ENCODE measurements around the gene RNF213.

The RNF213 gene

GRCh38 chr17:80431246-80432195, 170.9 kb downstream of the RNF213 start:
- TF ChIP-seq, protein P1, sequence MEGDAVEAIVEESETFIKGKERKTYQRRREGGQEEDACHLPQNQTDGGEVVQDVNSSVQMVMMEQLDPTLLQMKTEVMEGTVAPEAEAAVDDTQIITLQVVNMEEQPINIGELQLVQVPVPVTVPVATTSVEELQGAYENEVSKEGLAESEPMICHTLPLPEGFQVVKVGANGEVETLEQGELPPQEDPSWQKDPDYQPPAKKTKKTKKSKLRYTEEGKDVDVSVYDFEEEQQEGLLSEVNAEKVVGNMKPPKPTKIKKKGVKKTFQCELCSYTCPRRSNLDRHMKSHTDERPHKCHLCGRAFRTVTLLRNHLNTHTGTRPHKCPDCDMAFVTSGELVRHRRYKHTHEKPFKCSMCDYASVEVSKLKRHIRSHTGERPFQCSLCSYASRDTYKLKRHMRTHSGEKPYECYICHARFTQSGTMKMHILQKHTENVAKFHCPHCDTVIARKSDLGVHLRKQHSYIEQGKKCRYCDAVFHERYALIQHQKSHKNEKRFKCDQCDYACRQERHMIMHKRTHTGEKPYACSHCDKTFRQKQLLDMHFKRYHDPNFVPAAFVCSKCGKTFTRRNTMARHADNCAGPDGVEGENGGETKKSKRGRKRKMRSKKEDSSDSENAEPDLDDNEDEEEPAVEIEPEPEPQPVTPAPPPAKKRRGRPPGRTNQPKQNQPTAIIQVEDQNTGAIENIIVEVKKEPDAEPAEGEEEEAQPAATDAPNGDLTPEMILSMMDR (IDR thresholded peaks at IDR 0.05; ENCODE audit: insufficient read depth, low read length, poor library complexity, severe bottlenecking): no peak
- H3K27me3 ChIP-seq (replicated peaks; ENCODE audit: control insufficient read depth, insufficient read depth, low read length): no peaks in the 10 kb centered on the region
- H3K4me3 ChIP-seq (replicated peaks; ENCODE audit: low read depth, low read length): no peak overlapping the region
- no peaks in the 10 kb centered on the region for H3K36me3 ChIP-seq (ENCODE audit: control insufficient read depth, insufficient read depth, low read length)
- DNase-seq (ENCODE audit: extremely low read depth, insufficient read length): no peak

GRCh38 chr17:80432350-80432955, 171.8 kb downstream of the RNF213 start:
- no peak overlapping the region for H3K4me3 ChIP-seq (replicated peaks; ENCODE audit: low read depth, low read length)
- H3K27me3 ChIP-seq (replicated peaks; ENCODE audit: control insufficient read depth, insufficient read depth, low read length): peaks cover 2% of the 10 kb centered on the region; the same call in 1 of the 2 replicates

GRCh38 chr17:80432961-80433550, 172.4 kb downstream of the RNF213 start:
- no peak overlapping the region for H3K4me3 ChIP-seq (replicated peaks; ENCODE audit: low read depth, low read length)
- TF ChIP-seq, protein P1 (IDR thresholded peaks at IDR 0.05; ENCODE audit: insufficient read depth, low read length, poor library complexity, severe bottlenecking): no peak
- peaks cover 2% of the 10 kb centered on the region; the same call in 1 of the 2 replicates for H3K27me3 ChIP-seq (replicated peaks; ENCODE audit: control insufficient read depth, insufficient read depth, low read length)
- no peak for DNase-seq (ENCODE audit: extremely low read depth, insufficient read length)
- H3K36me3 ChIP-seq (ENCODE audit: control insufficient read depth, insufficient read depth, low read length): no peaks in the 10 kb centered on the region

More at GRCh38 chr17:80432350-80432955, 171.8 kb downstream of the RNF213 start:
- no peak for DNase-seq (ENCODE audit: extremely low read depth, insufficient read length)
- no peaks in the 10 kb centered on the region for H3K36me3 ChIP-seq (ENCODE audit: control insufficient read depth, insufficient read depth, low read length)
- TF ChIP-seq, protein P1 (IDR thresholded peaks at IDR 0.05; ENCODE audit: insufficient read depth, low read length, poor library complexity, severe bottlenecking): no peak

GRCh38 chr17:80433916-80434666, 173.4 kb downstream of the RNF213 start:
- TF ChIP-seq, protein P1 (IDR thresholded peaks at IDR 0.05; ENCODE audit: insufficient read depth, low read length, poor library complexity, severe bottlenecking): no peak
- Histone ChIP-seq H3K27me3 (replicated peaks; ENCODE audit: control insufficient read depth, insufficient read depth, low read length) (peaks cover 2% of the 10 kb centered on the region; the same call in 1 of the 2 replicates), H3K4me3 (replicated peaks; ENCODE audit: low read depth, low read length) (no peak overlapping the region), H3K36me3 (ENCODE audit: control insufficient read depth, insufficient read depth, low read length) (no peaks in the 10 kb centered on the region)
- no peak for DNase-seq (ENCODE audit: extremely low read depth, insufficient read length)

DNA sequence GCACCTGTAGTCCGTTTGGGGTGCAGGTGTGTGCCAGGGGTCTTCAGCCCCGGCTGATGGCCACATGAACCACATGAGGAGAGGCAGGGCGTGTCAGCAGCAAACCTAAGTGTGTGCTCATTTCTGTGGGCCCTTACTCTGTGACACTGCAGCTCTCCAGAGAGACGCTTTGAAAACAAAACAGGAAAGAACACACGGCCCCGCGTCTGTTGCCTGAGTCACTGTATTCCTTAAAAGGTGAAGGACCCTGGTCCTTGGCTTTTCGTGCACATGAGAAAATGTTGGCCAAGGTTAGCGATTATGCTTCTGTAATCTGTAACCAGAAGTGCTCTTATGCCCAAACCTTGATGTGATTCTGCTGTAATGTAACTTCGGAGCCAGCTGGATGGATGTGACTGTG, 176.9 kb downstream of the RNF213 start:
- H3K36me3 ChIP-seq (ENCODE audit: control insufficient read depth, insufficient read depth, low read length): no peaks in the 10 kb centered on the region
- DNase-seq (ENCODE audit: extremely low read depth, insufficient read length): no peak
- peaks cover 2% of the 10 kb centered on the region; the same call in 1 of the 2 replicates for H3K27me3 ChIP-seq (replicated peaks; ENCODE audit: control insufficient read depth, insufficient read depth, low read length)
- TF ChIP-seq, protein P1 (IDR thresholded peaks at IDR 0.05; ENCODE audit: insufficient read depth, low read length, poor library complexity, severe bottlenecking): no peak
- H3K4me3 ChIP-seq (replicated peaks; ENCODE audit: low read depth, low read length): no peak overlapping the region
